ENCODE data around the gene SDR39U1. TPM values are rescaled to one million over a fixed set of nuclear protein-coding genes. Genes with fewer than 3 reads are reported as not detected.

The SDR39U1 gene
- total RNA-seq, 1 experiment from 2014 or later: 61.8 TPM

DNA sequence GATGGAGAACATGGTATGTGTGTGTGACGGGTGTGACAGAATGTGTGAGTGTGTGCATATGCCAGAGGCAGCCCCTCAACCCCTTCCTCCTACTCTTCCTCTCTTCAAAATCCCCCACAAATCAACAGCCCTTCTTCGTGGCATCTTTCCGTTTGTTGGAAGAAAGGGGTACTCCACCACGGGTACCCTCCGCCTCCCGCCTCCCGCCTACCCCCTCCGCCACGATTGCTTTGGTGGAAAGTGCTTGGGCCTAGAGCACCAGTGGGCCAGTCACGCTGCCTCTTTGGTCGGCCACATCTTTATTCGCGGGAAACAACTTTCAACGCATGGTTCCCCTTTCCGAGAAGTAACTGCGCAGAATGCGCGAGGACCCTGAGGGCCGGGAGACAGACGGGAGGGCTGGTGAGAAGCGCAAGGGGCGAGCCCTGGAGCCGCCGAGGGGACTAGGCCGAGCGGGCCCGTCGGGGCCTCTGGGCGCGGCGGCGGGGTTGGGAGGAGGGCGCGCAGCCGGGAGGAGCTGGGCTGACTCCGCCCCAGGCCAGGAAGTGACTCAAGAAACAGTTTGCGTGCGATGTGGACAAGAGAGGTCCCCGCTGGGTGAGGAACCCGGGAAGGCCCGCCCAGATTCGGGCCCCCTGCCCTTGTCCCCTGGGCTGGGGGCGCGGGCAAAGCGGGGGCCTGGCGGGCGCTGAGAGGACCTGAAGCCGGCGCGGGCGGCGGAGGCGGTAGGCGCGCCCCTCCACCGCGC is 13.0 kb downstream of the SDR39U1 start, which contains the start of the genes CBLN3 and KHNYN:
Gene CBLN3, minus strand, starts transcription at position 274 of the 748 bp plus-strand sequence. CDS start 614 bp downstream, outside the sequence.
Gene KHNYN, plus strand, starts transcription at position 560 of the 748 bp plus-strand sequence. CDS start 777 bp downstream, outside the sequence.
- Histone ChIP-seq H2AFZ (ENCODE audit: low read depth, low read length, poor library complexity, severe bottlenecking) (no peak within 1 kb of the TSS), H3K36me3 (ENCODE audit: control insufficient read depth in 1 of 2, insufficient read depth in 2 of 2, low read length in 2 of 2) (peaks cover 10 to 15% of the 10 kb centered on the region in 2 experiments; a peak in 3 of 4 replicates), H4K20me1 (ENCODE audit: insufficient read depth) (no peaks in the 10 kb centered on the region), H3K4me3 (replicated peaks in 1 of 2; ENCODE audit: low read depth in 1 of 2, low read length in 2 of 2) (peak within 1 kb of the TSS; percentile 93 to 95), H3K9ac (ENCODE audit: low read length) (peak within 1 kb of the TSS; percentile 95), H3K9me3 (ENCODE audit: control insufficient read depth in 1 of 2, insufficient read depth in 1 of 2, low read depth in 1 of 2, low read length in 2 of 2) (no peaks in the 10 kb centered on the region), H3K4me1 (ENCODE audit: control insufficient read depth in 1 of 2, insufficient read depth in 2 of 2, low read length in 2 of 2) (peaks cover 14 to 37% of the 10 kb centered on the region in 2 experiments), H3K79me2 (ENCODE audit: insufficient read depth, low read length) (peaks cover 21% of the 10 kb centered on the region), H3K27me3 (ENCODE audit: insufficient read depth, low read length) (no peaks in the 10 kb centered on the region), H3K27ac (ENCODE audit: low read depth, low read length) (peak within 1 kb of the TSS; percentile 92), H3K9me2 (ENCODE audit: insufficient read depth) (no peaks in the 10 kb centered on the region), H3K4me2 (ENCODE audit: low read length) (peak within 1 kb of the TSS; percentile 95)
- intact Hi-C loops (cut with micrococcal nuclease): loop anchor here (2.0 to 10.0 kb wide), 2 partner anchors 187 to 215 kb away; partner anchors contain the start of genes CHMP4A, MDP1 and TINF2
- ChIA-PET RAD21 (ENCODE audit: low non-redundant PET in 1 of 2, low total read pairs in 2 of 2, uncharacterized antibody in 2 of 2, unreplicated experiment in 2 of 2) (no interaction called here), POLR2A (interaction anchor here (0.6 to 3.3 kb wide), 9 partner anchors 10 to 187 kb away, joined by 3 to 38 read pairs (median 4); partner anchors contain the start of genes DHRS1, NOP9 and TINF2), CTCF (interaction anchor here (1.1 to 4.1 kb wide), 5 partner anchors 12 to 132 kb away, joined by 3 to 162 read pairs (median 6); partner anchors contain the start of gene ADCY4)
- DNase-seq (ENCODE audit: low read depth, low spot score) (peak; percentile 74), ATAC-seq (peak; percentile 84)
- TSS peak; percentile 86 for BruUV-seq (replicated peaks)
- TF ChIP-seq ZNF274 (IDR thresholded peaks at IDR 0.05; ENCODE audit: low read depth, low read length) (no peak), POLR2AphosphoS5 (IDR thresholded peaks at IDR 0.05; ENCODE audit: low read depth, low read length) (peak; percentile 91), CEBPB (IDR thresholded peaks at IDR 0.05; ENCODE audit: low read depth) (no peak), TCF7L2 (IDR thresholded peaks at IDR 0.05; ENCODE audit: borderline replicate concordance, extremely low read depth, insufficient read depth, insufficient read length) (no peak), EGR1 (IDR thresholded peaks at IDR 0.05; ENCODE audit: low read depth) (no peak), JUND (IDR thresholded peaks at IDR 0.05) (no peak), SIN3A (IDR thresholded peaks at IDR 0.05; ENCODE audit: low read depth) (peak; percentile 46; the same call in 1 of the 2 replicates), EZH2phosphoT487 (IDR thresholded peaks at IDR 0.05; ENCODE audit: borderline replicate concordance) (no peak), YY1 (IDR thresholded peaks at IDR 0.05; ENCODE audit: extremely low read depth, insufficient replicate concordance, low read depth, low read length) (no peak), SRF (IDR thresholded peaks at IDR 0.05; ENCODE audit: low read depth) (no peak), SP1 (IDR thresholded peaks at IDR 0.05; ENCODE audit: low read depth) (no peak; the same call in 1 of the 2 replicates), POLR2A (IDR thresholded peaks at IDR 0.05; ENCODE audit: borderline replicate concordance, extremely low read depth, insufficient read depth, insufficient read length) (peak; percentile 58), CBX3 (IDR thresholded peaks at IDR 0.05; ENCODE audit: low read depth) (no peak), ELF1 (IDR thresholded peaks at IDR 0.05; ENCODE audit: borderline replicate concordance, low read depth) (no peak), FOSL1 (IDR thresholded peaks at IDR 0.05; ENCODE audit: low read depth) (no peak), RAD21 (IDR thresholded peaks at IDR 0.05; ENCODE audit: low read depth) (no peak), EZH2 (IDR thresholded peaks at IDR 0.05) (no peak), ZFX (IDR thresholded peaks at IDR 0.05) (peak; percentile 98)
- TF ChIP-seq, protein P1, sequence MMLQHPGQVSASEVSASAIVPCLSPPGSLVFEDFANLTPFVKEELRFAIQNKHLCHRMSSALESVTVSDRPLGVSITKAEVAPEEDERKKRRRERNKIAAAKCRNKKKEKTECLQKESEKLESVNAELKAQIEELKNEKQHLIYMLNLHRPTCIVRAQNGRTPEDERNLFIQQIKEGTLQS (IDR thresholded peaks at IDR 0.05): no peak
- TF ChIP-seq, protein P2, sequence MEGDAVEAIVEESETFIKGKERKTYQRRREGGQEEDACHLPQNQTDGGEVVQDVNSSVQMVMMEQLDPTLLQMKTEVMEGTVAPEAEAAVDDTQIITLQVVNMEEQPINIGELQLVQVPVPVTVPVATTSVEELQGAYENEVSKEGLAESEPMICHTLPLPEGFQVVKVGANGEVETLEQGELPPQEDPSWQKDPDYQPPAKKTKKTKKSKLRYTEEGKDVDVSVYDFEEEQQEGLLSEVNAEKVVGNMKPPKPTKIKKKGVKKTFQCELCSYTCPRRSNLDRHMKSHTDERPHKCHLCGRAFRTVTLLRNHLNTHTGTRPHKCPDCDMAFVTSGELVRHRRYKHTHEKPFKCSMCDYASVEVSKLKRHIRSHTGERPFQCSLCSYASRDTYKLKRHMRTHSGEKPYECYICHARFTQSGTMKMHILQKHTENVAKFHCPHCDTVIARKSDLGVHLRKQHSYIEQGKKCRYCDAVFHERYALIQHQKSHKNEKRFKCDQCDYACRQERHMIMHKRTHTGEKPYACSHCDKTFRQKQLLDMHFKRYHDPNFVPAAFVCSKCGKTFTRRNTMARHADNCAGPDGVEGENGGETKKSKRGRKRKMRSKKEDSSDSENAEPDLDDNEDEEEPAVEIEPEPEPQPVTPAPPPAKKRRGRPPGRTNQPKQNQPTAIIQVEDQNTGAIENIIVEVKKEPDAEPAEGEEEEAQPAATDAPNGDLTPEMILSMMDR (IDR thresholded peaks at IDR 0.05 in 2 of 3, conservative IDR thresholded peaks at IDR 0.05 in 1 of 3; ENCODE audit: borderline replicate concordance in 1 of 3, insufficient read depth in 1 of 3, low read depth in 2 of 3, low read length in 2 of 3): no peak
- TF ChIP-seq, protein P3, sequence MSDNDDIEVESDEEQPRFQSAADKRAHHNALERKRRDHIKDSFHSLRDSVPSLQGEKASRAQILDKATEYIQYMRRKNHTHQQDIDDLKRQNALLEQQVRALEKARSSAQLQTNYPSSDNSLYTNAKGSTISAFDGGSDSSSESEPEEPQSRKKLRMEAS (IDR thresholded peaks at IDR 0.05): peak; percentile 41
- TF ChIP-seq, protein P4, sequence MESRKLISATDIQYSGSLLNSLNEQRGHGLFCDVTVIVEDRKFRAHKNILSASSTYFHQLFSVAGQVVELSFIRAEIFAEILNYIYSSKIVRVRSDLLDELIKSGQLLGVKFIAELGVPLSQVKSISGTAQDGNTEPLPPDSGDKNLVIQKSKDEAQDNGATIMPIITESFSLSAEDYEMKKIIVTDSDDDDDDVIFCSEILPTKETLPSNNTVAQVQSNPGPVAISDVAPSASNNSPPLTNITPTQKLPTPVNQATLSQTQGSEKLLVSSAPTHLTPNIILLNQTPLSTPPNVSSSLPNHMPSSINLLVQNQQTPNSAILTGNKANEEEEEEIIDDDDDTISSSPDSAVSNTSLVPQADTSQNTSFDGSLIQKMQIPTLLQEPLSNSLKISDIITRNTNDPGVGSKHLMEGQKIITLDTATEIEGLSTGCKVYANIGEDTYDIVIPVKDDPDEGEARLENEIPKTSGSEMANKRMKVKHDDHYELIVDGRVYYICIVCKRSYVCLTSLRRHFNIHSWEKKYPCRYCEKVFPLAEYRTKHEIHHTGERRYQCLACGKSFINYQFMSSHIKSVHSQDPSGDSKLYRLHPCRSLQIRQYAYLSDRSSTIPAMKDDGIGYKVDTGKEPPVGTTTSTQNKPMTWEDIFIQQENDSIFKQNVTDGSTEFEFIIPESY (IDR thresholded peaks at IDR 0.05; ENCODE audit: extremely low read depth, insufficient replicate concordance, low read length): no peak
